Measurements from ENCODE around the gene C1QB. TPM values are rescaled to one million over a fixed set of nuclear protein-coding genes. Genes with fewer than 3 reads are reported as not detected.
A peak's percentile ranks its signal among the peaks of the same experiment; 100 is the strongest.

Gene C1QB
- total and polyA plus RNA-seq, 9 of the 15 experiments (the other 6 are each of a cell fraction or from before 2014, with no cell fraction given) = 0.55 TPM; not detected in 8

DNA sequence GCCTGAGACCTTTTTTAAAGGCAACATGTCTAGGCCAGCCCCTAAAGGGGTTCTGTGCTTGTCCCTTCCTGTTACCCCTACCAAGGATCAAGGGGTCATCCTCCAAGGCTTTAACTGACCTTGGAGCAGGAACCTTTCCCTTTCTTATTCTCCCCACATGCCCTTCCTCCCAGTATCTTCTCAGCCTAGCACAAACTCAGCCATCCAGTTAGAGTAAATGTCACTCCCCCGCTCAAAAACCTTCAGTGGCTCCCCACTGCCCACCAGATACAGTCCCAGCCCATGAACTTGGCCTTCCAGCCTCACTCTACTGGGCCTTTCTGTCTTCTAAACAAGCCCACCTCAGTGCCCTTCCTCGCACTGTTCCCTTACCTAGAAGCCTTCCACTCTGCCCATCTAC is 8.8 kb downstream of the C1QB start:
- Histone ChIP-seq H3K9me3 (replicated peaks; ENCODE audit: control insufficient read depth, insufficient read depth, low read depth, low read length) (no peaks in the 10 kb centered on the region), H3K9ac (ENCODE audit: insufficient read depth in 1 of 2, low read depth in 2 of 2, low read length in 2 of 2) (no peak overlapping the region), H3K27ac (ENCODE audit: extremely low read depth, low read depth, low read length) (no peak overlapping the region), H2AFZ (ENCODE audit: low read depth, low read length) (no peak overlapping the region), H3K36me3 (ENCODE audit: control insufficient read depth, insufficient read depth, low read length) (no peaks in the 10 kb centered on the region), H4K20me1 (replicated peaks; ENCODE audit: control insufficient read depth, insufficient read depth, low read length) (peaks cover 6% of the 10 kb centered on the region), H3K4me3 (no peak overlapping the region), H3K27me3 (ENCODE audit: control insufficient read depth in 2 of 2, insufficient read depth in 2 of 2, low read length in 2 of 2) (peaks cover 3 to 38% of the 10 kb centered on the region in 2 experiments; a peak in 4 of 5 replicates), H3K9me1 (ENCODE audit: control insufficient read depth, insufficient read depth, low read length) (no peaks in the 10 kb centered on the region), H3K4me1 (replicated peaks in 1 of 2; ENCODE audit: control insufficient read depth in 2 of 2, insufficient read depth in 2 of 2, low read length in 2 of 2) (peaks cover 0 to 4% of the 10 kb centered on the region in 2 experiments; a peak in 1 of 5 replicates), H3K79me2 (ENCODE audit: control insufficient read depth, insufficient read depth, low read length) (no peaks in the 10 kb centered on the region), H3K4me2 (ENCODE audit: insufficient read depth, low read length) (no peak overlapping the region)
- BruUV-seq (replicated peaks) = no TSS peak
- TF ChIP-seq ZFP36 (IDR thresholded peaks at IDR 0.05; ENCODE audit: low read depth, low read length, partially characterized antibody) (peak; percentile 10), ZNF436 (CRISPR knock-in tag; IDR thresholded peaks at IDR 0.05) (no peak), TRIM24 (IDR thresholded peaks at IDR 0.05) (no peak)
- ATAC-seq (no peak), DNase-seq (ENCODE audit: extremely low read depth in 1 of 4, low spot score in 3 of 4) (no peak), FAIRE-seq (no peak)
- intact Hi-C loops (cut with micrococcal nuclease) (no loop called here), in situ Hi-C loops (cut with MboI) (no loop called here)
- 0% methylated on average over 2 of the region's 2 CpGs for WGBS (ENCODE audit: insufficient coverage, low coverage, missing lambda C conversion rate)
- POLR2A ChIA-PET = interaction anchor here (0.6 to 0.9 kb wide), 2 partner anchors 10 to 275 kb away, joined by 3 read pairs; no protein-coding TSS in a partner anchor
- CTCF ChIA-PET (ENCODE audit: low intra/inter-chr PET ratio) = no interaction called here

DNA sequence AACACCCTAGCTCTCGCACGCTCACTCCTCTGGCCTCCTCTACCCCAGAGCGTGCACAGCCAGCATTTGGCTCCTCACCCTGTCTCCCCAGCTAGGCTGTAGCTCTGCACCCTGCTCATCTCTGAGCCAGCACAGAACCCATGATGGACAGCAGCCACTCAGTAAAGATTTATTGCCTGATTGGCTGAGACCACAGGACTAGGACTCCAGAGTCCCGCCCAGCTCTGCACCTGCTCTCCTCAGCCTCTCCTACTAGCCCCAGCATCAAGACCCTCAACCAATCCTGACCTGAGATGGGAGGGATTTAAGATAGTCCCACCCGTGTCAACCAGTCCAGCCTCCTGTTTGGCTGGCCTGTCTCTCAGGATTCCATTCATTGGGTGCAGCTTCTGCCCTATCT is 9.3 kb downstream of the C1QB start:
- ChIA-PET POLR2A (interaction anchor here (0.6 to 0.9 kb wide), 2 partner anchors 11 to 276 kb away, joined by 3 read pairs; no protein-coding TSS in a partner anchor), CTCF (ENCODE audit: low intra/inter-chr PET ratio) (no interaction called here)
- no peak overlapping the region for H3K4me2 ChIP-seq (ENCODE audit: insufficient read depth, low read length)
- H3K9me1 ChIP-seq (ENCODE audit: control insufficient read depth, insufficient read depth, low read length) = no peaks in the 10 kb centered on the region
- H3K4me3 ChIP-seq = no peak overlapping the region
- H3K4me1 ChIP-seq (replicated peaks in 1 of 2; ENCODE audit: control insufficient read depth in 2 of 2, insufficient read depth in 2 of 2, low read length in 2 of 2) = peaks cover 0 to 4% of the 10 kb centered on the region in 2 experiments; a peak in 1 of 5 replicates
- WGBS (ENCODE audit: insufficient coverage, low coverage, missing lambda C conversion rate) = 9% methylated on average over 5 of the region's 5 CpGs
- no peak overlapping the region for H3K27ac ChIP-seq (ENCODE audit: extremely low read depth, low read depth, low read length)
- intact Hi-C loops (cut with micrococcal nuclease) (no loop called here), in situ Hi-C loops (cut with MboI) (no loop called here)
- H3K9me3 ChIP-seq (replicated peaks; ENCODE audit: control insufficient read depth, insufficient read depth, low read depth, low read length) = no peaks in the 10 kb centered on the region
- peak; percentile 67 for FAIRE-seq
- peaks cover 6% of the 10 kb centered on the region for H4K20me1 ChIP-seq (replicated peaks; ENCODE audit: control insufficient read depth, insufficient read depth, low read length)
- no peak overlapping the region for H2AFZ ChIP-seq (ENCODE audit: low read depth, low read length)
- no peaks in the 10 kb centered on the region for H3K79me2 ChIP-seq (ENCODE audit: control insufficient read depth, insufficient read depth, low read length)
- no TSS peak for BruUV-seq (replicated peaks)
- no peaks in the 10 kb centered on the region for H3K36me3 ChIP-seq (ENCODE audit: control insufficient read depth, insufficient read depth, low read length)
- peaks cover 3 to 39% of the 10 kb centered on the region in 2 experiments; a peak in 4 of 5 replicates for H3K27me3 ChIP-seq (ENCODE audit: control insufficient read depth in 2 of 2, insufficient read depth in 2 of 2, low read length in 2 of 2)
- H3K9ac ChIP-seq (ENCODE audit: insufficient read depth in 1 of 2, low read depth in 2 of 2, low read length in 2 of 2) = no peak overlapping the region
- DNase-seq (ENCODE audit: extremely low read depth in 1 of 4, low spot score in 3 of 4) = peak; percentile 36 to 67 (median 38)
- peak; percentile 91 for ATAC-seq
- TF ChIP-seq ASH1L (IDR thresholded peaks at IDR 0.05; ENCODE audit: borderline replicate concordance, low read depth, partially characterized antibody) (peak; percentile 55), DIDO1 (tag; IDR thresholded peaks at IDR 0.05; ENCODE audit: low read depth) (no peak)

Data from K562 (cell line).